Stimulated activated CD4-positive, alpha-beta T cell treated with anti-CD3 and anti-CD28 coated beads, Interleukin-1b, Interleukin-23, amount 100 ng/mL, for 1 hour (primary cell): ENCODE measurements around the gene KNDC1.

Experiments used
- DNase-seq, 2 donors: peaks; one replicate each; pipeline ENCODE4 v3.0.0-alpha.2; 2020; ENCODE audit warnings: low read depth in 2 of 2

KNDC1 gene

GRCh38 chr10:133241501-133242205 lies 81.6 kb downstream of the KNDC1 start:
- DNase-seq = no peak

DNA sequence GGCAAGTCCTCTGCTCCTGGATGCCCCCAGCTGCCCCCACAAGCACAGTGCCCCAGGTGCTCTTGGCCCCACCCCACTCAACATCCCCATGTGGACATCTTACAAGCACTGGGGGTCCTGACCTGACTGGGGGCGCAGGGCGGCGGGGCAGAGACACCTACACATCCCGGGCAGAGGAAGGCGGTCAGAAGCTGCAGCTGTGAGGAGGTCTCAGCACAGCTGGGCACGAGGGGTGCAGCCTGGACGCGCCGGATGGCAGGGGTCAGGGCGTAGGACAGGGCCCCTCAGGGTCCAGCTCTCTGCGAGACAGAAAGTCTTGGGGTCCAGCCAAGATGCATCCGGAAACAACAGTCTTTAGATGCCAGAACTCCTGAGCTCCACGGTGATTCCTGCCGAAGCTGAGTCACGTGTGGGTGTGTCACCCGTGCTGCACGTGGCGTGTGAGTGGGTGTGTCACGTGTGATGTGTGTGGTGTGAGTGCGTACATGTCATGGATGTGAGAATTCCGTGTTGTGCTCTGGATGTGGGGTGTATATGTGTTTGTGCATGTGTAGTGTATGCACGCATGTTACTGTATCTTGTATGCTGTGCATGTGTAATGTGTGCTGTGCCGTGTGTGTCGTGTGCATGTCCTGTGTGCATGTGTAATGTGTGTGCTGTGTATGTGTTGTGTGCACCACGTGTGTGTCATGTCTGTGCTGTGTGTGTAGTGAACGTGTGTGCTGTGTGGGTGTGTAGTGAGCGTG lies 82.8 kb downstream of the KNDC1 start:
- DNase-seq = no peak

- DNase-seq = no peak
Measured at GRCh38 chr10:133243593-133243992, 83.6 kb downstream of the KNDC1 start.

DNA sequence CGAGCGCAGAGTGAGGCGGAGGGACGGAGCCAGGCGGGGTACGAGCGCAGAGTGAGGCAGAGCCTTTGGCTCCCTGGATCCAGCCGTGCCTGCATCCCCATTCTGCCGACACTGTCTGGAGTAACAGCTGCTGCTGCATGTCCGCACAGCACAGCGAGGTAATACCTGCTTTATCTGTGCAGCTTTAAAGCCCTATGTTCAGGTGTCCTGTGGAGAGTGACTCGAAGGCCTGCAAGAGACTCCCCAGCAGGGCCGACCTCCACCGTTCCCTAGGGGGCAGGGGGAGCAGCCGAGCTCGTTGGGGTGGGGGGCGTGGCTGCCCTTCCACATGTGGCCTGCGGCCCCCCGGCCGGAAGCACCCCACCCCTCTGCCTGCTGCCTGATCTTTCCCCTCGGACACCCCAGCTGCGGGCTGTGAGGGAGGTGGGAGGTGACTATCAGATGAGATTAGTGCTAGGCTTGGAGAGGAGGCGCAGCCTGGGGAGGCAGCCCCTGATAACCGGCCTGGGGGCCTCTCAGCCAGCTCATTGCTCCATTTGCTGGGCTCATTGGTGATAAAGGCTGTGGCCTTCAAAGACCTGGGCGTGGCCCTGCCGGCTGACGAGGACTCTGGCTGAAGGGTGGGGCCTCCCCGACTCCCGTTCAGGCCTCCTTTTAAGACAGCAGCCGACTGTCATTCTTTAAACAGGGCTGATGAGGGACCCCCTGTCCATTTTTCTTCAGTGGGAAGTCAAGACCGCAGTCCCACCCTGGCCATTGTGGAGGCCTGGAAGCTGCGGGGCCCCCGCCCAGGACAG lies 85.6 kb downstream of the KNDC1 start:
- DNase-seq = no peak

- DNase-seq = no peak
Measured at GRCh38 chr10:133246236-133246626, 86.2 kb downstream of the KNDC1 start.

- DNase-seq = no peak
Measured at GRCh38 chr10:133247681-133248333, 87.8 kb downstream of the KNDC1 start.

DNA sequence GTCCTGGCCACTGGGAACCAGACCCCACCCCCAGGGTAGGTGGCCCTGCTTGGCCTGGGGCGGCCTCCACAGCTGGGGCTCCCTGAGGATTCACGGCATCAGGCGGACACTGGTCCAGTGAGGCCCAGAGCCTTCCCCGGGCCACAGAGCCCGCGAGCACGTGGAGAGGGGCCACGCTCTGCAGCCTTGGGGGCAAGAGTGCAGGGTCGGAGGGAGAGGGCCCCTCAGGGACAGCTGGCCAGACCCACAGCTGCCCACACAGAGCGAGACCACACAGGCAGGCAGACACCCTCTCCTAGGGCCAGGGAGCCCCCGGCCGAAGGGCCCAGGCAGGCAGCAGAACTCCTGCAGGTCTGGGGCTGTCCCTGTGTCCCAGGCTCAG lies 88.3 kb downstream of the KNDC1 start:
- no peak for DNase-seq

DNA sequence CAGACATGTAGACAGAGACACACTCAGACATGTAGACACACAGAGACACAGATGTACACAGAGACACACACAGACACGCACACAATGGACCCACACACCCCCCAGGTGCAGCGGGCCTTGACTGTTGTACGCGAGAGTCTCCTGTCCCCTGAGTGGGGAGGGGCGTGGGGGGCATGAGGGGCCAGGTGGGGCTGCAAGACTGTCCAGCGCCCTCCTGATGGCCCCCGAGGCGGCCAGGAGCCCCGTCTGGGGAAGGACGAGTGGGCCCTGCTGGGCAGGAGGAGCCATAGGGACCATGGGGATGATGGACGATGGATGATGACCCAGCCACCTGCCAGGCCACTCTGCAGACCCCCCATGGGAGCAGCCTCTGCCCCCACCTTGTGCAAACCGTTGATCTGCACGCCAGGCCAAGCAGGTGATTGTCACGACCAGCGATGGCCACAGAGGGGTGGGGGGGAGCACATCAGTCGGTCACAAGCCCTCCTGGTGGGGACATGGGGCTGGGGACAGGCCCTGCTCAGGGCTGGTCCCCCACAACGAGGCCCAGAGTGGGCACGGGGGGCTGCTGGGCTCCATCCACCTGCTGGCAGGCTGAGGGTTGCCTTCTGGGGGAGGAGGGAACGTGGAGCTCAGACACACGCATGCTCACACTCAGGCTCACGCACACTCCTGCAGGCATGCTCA lies 89.2 kb downstream of the KNDC1 start:
- DNase-seq = no peak

- no peak for DNase-seq
Measured at GRCh38 chr10:133249975-133250754, 90.1 kb downstream of the KNDC1 start.

DNA sequence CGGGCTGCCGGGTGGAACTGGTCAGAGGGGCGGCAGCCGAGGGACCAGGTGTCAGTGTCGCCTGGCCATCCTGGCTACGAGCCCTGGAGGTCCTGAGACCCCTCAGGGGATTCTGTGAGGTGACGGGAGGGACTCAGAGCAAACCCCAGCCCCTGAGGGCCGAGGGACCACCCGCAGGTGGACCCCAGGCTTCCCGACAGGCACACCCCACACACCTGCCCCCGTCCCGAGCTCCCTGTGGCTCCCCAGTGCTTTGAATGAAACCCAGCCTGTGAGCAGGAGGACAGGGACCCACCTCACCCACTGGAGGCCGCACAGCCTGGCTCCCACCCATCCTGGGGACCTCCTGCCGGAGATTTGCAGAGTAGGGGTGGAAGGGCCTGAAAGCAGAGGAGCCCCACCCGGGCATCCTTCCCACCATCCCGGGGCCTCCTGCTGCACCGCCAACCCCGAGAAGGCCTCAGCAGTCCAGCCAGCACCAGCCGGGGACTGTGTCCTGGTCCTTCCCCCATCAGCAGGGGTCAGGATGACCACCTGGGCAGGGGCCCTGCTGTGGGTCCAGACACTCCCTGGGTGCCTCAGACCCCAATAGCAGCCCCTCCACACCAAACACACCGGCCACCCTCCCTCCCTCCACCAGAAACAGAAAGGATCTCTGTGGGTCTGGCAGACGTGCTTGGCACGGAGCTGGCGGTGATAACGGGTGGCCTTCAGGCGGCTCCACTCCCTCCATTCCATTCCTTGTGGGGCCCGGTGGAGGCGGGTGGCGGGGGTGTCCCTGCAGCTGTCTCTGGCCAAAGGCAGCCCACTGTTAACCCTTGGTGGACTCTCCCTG lies 91.6 kb downstream of the KNDC1 start:
- no peak for DNase-seq

- DNase-seq = no peak
Measured at GRCh38 chr10:133252223-133252552, 92.2 kb downstream of the KNDC1 start.

- no peak for DNase-seq
Measured at GRCh38 chr10:133253361-133253955, 93.4 kb downstream of the KNDC1 start.

DNA sequence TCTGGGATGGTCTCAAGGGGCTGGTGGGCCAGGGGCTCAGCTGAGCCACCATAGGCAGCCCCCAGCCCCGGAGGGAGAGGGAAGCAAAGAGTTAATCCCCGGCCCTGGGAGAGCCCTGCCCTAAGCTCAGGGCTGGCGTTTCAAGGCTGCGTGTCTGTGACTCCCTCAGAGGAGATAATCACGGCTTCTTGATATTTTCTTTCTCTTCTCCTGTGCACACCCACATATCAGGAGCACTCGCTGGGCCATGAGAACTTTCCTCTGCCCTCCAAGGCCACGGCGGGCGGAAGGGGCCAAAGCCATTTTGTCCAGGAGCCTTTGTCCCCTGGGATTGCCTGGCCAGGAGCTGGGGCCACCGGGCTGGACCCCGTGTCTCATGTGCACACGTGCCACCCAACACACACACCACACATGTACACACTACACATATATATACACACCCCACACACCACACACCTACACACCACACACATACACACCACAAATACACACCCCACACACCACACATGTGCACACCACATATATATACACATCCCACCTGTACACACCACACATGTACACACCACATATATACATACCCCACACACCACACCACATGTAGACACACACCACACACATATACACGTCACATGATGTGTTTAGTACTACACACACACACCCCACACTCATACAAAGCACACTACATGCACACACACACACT lies 94.6 kb downstream of the KNDC1 start:
- no peak for DNase-seq

DNA sequence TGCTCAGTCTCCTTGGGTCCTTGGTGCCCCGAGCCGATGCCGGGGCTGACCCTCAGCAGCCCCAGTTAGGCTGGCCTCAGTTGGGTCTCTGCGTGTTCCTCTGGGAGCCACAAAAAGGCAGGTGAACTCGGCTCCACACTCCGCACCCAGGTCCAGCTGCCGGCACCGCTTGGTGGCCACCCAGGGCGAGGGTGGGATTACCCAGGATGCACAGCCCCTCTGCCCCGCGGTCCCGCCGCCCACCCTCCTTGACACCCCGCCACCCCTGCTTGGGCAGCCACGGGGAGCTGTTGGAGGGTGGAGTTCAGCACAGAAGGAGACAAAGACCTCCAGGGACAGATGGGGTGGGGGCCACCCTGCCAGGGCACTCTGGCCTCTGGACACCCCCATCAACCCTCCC lies 95.3 kb downstream of the KNDC1 start:
- no peak for DNase-seq

DNA sequence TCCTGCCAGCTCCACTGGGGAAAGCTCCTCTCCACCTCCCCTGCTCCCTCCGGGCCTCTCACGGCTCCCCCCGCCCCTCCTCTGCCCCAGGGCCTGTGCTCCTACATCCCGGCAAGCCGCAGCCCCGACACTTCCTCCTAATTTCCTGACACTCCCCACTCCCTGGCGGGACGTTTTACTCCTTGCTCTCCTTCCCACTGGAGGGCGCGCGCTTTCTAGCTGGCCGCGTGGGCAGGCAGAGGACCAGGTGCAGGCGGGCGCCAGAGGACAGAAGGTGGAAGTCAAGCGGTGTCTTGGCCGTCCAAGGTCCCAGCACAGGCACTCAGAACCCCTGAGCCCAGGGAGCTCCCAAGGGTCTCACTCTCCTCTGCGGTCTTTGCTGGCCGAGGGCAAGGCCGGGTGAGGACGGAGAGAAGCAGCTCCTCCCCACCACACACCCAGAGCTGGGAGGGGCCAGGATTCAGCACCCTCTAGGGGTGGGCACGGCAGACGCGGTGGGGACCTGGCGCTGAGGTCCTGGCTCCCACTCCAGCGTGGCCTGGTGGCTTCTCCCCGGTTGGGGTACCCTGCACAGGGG lies 97.6 kb downstream of the KNDC1 start:
- DNase-seq = no peak

DNA sequence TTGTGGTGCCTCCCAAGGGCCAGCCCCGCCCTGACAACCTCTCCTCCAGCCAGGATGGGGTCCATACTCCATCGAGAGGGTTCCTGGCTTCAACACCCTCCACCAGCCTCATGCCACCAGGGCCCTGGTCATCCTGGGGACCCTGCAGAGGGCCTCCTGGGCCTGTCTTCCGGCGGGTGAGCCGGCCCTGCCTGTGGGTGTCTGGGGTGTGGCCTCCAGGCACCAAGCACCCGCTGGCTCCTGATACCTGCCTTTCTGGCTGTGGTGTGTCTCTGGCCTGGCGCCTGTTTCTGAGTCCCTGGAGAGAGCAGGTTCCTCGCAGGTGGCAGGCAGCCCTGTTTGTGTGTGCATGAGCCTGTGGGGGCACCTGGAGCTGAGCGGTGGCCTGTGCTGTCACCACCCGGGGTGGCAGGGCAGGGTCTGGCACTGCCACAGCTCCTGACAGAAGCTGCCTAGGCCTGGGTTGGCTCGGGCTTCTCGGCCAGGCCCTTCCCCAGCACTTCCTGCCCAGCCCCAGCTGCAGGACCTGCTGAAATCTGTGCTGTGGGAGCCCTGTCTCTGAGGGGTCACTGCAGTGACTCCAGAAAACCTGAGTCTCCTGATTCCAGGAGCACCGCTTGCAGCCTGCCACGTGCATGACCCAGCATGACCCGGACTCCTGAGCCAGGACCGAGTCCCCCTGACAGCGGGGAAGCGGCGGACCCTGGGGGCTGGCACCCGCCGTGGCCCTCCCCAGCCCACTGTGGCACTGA lies 98.2 kb downstream of the KNDC1 start:
- no peak for DNase-seq

DNA sequence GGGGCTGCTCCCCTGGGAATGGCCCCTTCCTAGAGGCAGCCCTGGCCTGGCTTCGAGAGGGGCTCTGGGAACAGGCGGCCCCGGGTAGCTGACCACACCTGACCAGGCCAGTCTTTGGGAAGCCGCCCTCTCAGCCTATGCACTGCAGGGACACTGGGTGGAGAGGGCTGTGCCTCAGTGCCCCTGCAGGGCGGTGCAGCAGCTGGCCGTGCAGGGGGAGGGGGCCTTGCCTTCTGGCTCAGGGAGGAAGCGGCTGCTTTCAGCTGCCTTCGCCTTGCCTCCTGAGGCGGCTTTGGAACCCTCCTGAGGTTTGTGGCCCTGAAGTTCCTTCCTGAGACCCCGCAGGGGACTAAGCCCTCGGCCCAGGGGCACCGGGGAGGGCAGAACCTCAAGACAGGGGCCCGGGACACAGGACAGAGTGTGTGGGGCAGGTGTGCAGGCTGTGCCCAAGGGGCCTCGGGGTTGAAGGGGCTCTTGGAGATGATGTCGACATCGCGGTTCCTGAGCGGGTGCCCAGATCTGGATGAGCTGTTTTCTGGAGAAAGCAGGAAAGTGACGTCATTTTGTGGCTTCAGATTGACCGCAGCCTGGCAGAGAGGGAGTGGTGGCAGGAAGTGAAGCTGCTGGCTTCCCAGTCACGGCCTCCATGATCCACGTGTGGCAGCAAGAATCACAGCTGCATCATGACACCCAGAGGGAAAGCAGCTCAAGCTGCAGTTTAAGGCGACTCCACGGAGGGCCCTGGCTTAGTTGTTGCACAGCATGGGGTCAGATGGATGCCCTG lies 99.0 kb downstream of the KNDC1 start:
- peak; percentile 47 to 50 for DNase-seq
